Heart left ventricle (tissue), 13 donors: ENCODE measurements around the gene SLC25A28.

Experiments used
- POLR2A ChIP-seq, 2 donors: fragments of 450-650 bp; IDR thresholded peaks; one replicate each; pipeline ENCODE4 v1.6.1; 2017; ENCODE audit warnings: antibody characterized with exemption in 2 of 2, mild to moderate bottlenecking in 2 of 2, moderate library complexity in 2 of 2
- TF ChIP-seq, protein P1 (sequence below), 12 donors: fragments of 200-600 bp; sonication (generic) in 4 of 12; IDR thresholded peaks; one replicate each; pipeline versions ENCODE4 v1.5.0 to v1.8.0; 2018 to 2022; ENCODE audit warnings: antibody characterized with exemption in 12 of 12, mild to moderate bottlenecking in 5 of 12
- donor health status: ischemic (EF 13 %, LVEDD 7.1; RV severe dilation, severe dysfunction).
- donor health status: DM: no; HTN: yes; CAD: no.
- donor health status: DM: no; HTN: no; CAD: no.
- donor health status: ischemic (EF 25% LVEDD 6.9; RV normal size, moderate dysfunction).
- donor health status: ischemic (EF 25% LVEDD 5.7; RV mildly dilated, moderate dysfunction).
- donor health status: ischemic (EF 35%, LVEDD 5.7; RV mildly dilated, moderate dysfunction).
- donor health status: nonischemic (EF 11% LVEDD 7.7; RV severe dilation, severe dysfunction).
- donor health status: DM: yes; HTN: yes; CAD: no.
- donor health status: PGD.
- donor health status: ischemic (EF 29% LVEDD 5.4; RV normal size, mild dysfunction).
- donor health status: nonischemic (EF 23%, LVEDD 6.1; RV moderate dilation, normal function).

- TF ChIP-seq, protein P1, sequence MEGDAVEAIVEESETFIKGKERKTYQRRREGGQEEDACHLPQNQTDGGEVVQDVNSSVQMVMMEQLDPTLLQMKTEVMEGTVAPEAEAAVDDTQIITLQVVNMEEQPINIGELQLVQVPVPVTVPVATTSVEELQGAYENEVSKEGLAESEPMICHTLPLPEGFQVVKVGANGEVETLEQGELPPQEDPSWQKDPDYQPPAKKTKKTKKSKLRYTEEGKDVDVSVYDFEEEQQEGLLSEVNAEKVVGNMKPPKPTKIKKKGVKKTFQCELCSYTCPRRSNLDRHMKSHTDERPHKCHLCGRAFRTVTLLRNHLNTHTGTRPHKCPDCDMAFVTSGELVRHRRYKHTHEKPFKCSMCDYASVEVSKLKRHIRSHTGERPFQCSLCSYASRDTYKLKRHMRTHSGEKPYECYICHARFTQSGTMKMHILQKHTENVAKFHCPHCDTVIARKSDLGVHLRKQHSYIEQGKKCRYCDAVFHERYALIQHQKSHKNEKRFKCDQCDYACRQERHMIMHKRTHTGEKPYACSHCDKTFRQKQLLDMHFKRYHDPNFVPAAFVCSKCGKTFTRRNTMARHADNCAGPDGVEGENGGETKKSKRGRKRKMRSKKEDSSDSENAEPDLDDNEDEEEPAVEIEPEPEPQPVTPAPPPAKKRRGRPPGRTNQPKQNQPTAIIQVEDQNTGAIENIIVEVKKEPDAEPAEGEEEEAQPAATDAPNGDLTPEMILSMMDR (IDR thresholded peaks at IDR 0.05): no peak
- no peak for TF ChIP-seq POLR2A (IDR thresholded peaks at IDR 0.05)
These were observed 15.4 kb downstream of the SLC25A28 start for GRCh38 chr10:99604862-99605261.
